ENCODE results near the gene DDX42. TPM values are rescaled to one million over a fixed set of nuclear protein-coding genes. Genes with fewer than 3 reads are reported as not detected.

DDX42 gene
- total RNA-seq, 1 experiment from 2014 or later = 184 TPM

- Histone ChIP-seq H4K20me1 (ENCODE audit: control insufficient read depth, insufficient read depth, insufficient read length) (peaks cover 2% of the 10 kb centered on the region), H3K9me3 (ENCODE audit: control insufficient read depth, low read depth, low read length) (no peaks in the 10 kb centered on the region), H3T11ph (ENCODE audit: low read length) (no peak overlapping the region), H2BK12ac (ENCODE audit: insufficient read length, low read depth, low read length) (no peak overlapping the region), H2BK15ac (ENCODE audit: low read depth, low read length) (no peak overlapping the region), H3K4me1 (ENCODE audit: insufficient read depth, low read length) (no peaks in the 10 kb centered on the region), H3K4ac (ENCODE audit: low read depth, low read length) (no peak overlapping the region), H4K91ac (ENCODE audit: insufficient read length, low read depth, low read length) (no peak overlapping the region), H4K8ac (replicated peaks; ENCODE audit: insufficient read length, low read depth, low read length) (no peak overlapping the region), H3K79me1 (ENCODE audit: insufficient read depth, low read depth, low read length, poor library complexity, severe bottlenecking) (peaks cover 6% of the 10 kb centered on the region), H2BK5ac (ENCODE audit: insufficient read length, low read length) (no peak overlapping the region), H2AK5ac (ENCODE audit: insufficient read length, low read length) (no peak overlapping the region), H3K14ac (ENCODE audit: insufficient read depth, low read length) (no peak overlapping the region), H2AFZ (ENCODE audit: low read length) (no peak overlapping the region), H3K18ac (ENCODE audit: insufficient read length, low read depth, low read length) (no peak overlapping the region), H2BK120ac (ENCODE audit: low read depth, low read length, poor library complexity, severe bottlenecking) (no peak overlapping the region), H3K23ac (ENCODE audit: insufficient read length, low read depth, low read length) (no peak overlapping the region), H3K27me3 (ENCODE audit: insufficient read depth, low read length) (no peaks in the 10 kb centered on the region), H3K79me2 (ENCODE audit: insufficient read depth, low read length) (peaks cover 43% of the 10 kb centered on the region), H4K5ac (ENCODE audit: insufficient read length, low read depth, low read length) (no peak overlapping the region), H3K9ac (ENCODE audit: extremely low read depth, insufficient read length, low read length) (no peak overlapping the region), H3K27ac (ENCODE audit: insufficient read length, low read depth, low read length) (no peak overlapping the region), H3K23me2 (ENCODE audit: insufficient read length, low read depth, low read length, poor library complexity, severe bottlenecking) (no peaks in the 10 kb centered on the region), H3K56ac (ENCODE audit: insufficient read length, low read depth, low read length) (no peak overlapping the region), H3K4me2 (ENCODE audit: insufficient read depth, insufficient read length, low read length) (no peak overlapping the region), H2BK20ac (ENCODE audit: low read depth, low read length, poor library complexity, severe bottlenecking) (no peak overlapping the region)
- Mint-ChIP-seq H3K27me3 (ENCODE audit: low read depth) (no peaks in the 10 kb centered on the region), H3K4me3 (peak overlapping the region in 1 of 2 experiments; percentile 38; a peak in 1 of 5 replicates), H3K4me1 (0 out of 4 replicates have a peak, but pooled peaks cover 2 to 5% of the 10 kb centered on the region in 2 experiments), H3K36me3 (ENCODE audit: insufficient read depth in 1 of 3, low read depth in 3 of 3) (peaks cover 20 to 59% (median 41%) of the 10 kb centered on the region in 3 experiments; a peak in 6 of 7 replicates), H3K9me3 (no peaks in the 10 kb centered on the region), H3K27ac (peak overlapping the region in 2 of 3 experiments; percentile 17 to 22; a peak in 1 of 7 replicates)
- no peak for DNase-seq
- no CpG with 5 or more reads among the region's 6 CpGs for WGBS (ENCODE audit: extremely low coverage, insufficient read length, low lambda C conversion rate)
- no peak for TF ChIP-seq CTCF (conservative IDR thresholded peaks at IDR 0.05)
These were observed 9.6 kb downstream of the DDX42 start for GRCh38 chr17:63783522-63783921.
